ENCODE results near the gene FSD1.

The FSD1 gene

GRCh38 chr19:4372165-4373012 is 68.0 kb downstream of the FSD1 start:
- Histone ChIP-seq H3K27me3 (ENCODE audit: insufficient read depth, poor library complexity, severe bottlenecking) (no peaks in the 10 kb centered on the region), H3K27ac (replicated peaks) (no peak overlapping the region), H3K4me3 (replicated peaks; ENCODE audit: insufficient read depth, low read length) (no peak overlapping the region)
- no peak for DNase-seq (ENCODE audit: low read depth in 1 of 2, low spot score in 1 of 2)
- no peak for TF ChIP-seq POLR2AphosphoS5 (IDR thresholded peaks at IDR 0.05; ENCODE audit: low read depth)
- no peak for TF ChIP-seq CTCF (IDR thresholded peaks at IDR 0.05; ENCODE audit: insufficient read depth, low read length)
- TF ChIP-seq SPI1 (IDR thresholded peaks at IDR 0.05; ENCODE audit: borderline replicate concordance, low read depth), result no peak
- no peak for TF ChIP-seq GABPA (IDR thresholded peaks at IDR 0.05; ENCODE audit: low read depth)
- TF ChIP-seq REST (IDR thresholded peaks at IDR 0.05; ENCODE audit: insufficient replicate concordance, low read depth), result no peak

GRCh38 chr19:4373013-4373367 is 68.6 kb downstream of the FSD1 start:
- TF ChIP-seq REST (IDR thresholded peaks at IDR 0.05; ENCODE audit: insufficient replicate concordance, low read depth) (no peak), SPI1 (IDR thresholded peaks at IDR 0.05; ENCODE audit: borderline replicate concordance, low read depth) (no peak), POLR2AphosphoS5 (IDR thresholded peaks at IDR 0.05; ENCODE audit: low read depth) (no peak), CTCF (IDR thresholded peaks at IDR 0.05; ENCODE audit: insufficient read depth, low read length) (no peak), GABPA (IDR thresholded peaks at IDR 0.05; ENCODE audit: low read depth) (no peak)
- Histone ChIP-seq H3K27me3 (ENCODE audit: insufficient read depth, poor library complexity, severe bottlenecking) (no peaks in the 10 kb centered on the region), H3K4me3 (replicated peaks; ENCODE audit: insufficient read depth, low read length) (no peak overlapping the region), H3K27ac (replicated peaks) (no peak overlapping the region; the same call in 1 of the 2 replicates)
- no peak for DNase-seq (ENCODE audit: low read depth in 1 of 2, low spot score in 1 of 2)
